GM12878 (cell line): ENCODE data around the gene NDRG2. TPM values are rescaled to one million over a fixed set of nuclear protein-coding genes. Genes with fewer than 3 reads are reported as not detected.

Source experiments
- CBFB ChIP-seq: IDR thresholded peaks from 2 replicates; pipeline ENCODE4 v1.6.1; 2016; ENCODE audit warnings: antibody characterized with exemption, low read depth
- CBX3 ChIP-seq: fragments of 200-600 bp; sonication (generic); IDR thresholded peaks from 2 replicates; pipeline ENCODE4 v1.6.1; 2016; ENCODE audit warnings: low read depth, borderline replicate concordance
- CBX5 ChIP-seq: sonication (generic); IDR thresholded peaks from 2 replicates; pipeline ENCODE4 v1.6.1; 2016; ENCODE audit warnings: low read depth, moderate library complexity, mild to moderate bottlenecking, inconsistent platforms
- CREM ChIP-seq: IDR thresholded peaks from 2 replicates; pipeline ENCODE4 v1.6.1; 2014; ENCODE audit warnings: antibody characterized with exemption, low read depth
- IKZF1 ChIP-seq: fragments of 450-650 bp; conservative IDR thresholded peaks from 2 replicates; pipeline ENCODE4 v1.6.1; 2017; ENCODE audit warnings: antibody characterized with exemption, mild to moderate bottlenecking
- JUND ChIP-seq: IDR thresholded peaks from 2 replicates; pipeline ENCODE4 v1.6.1; 2012; ENCODE audit warnings: low read depth, mild to moderate bottlenecking, low read length, improper control_type of control experiment, moderate library complexity
- MTA2 ChIP-seq: fragments of 450-650 bp; IDR thresholded peaks from 2 replicates; pipeline ENCODE4 v1.6.1; 2016; ENCODE audit warnings: low read depth, mild to moderate bottlenecking, moderate library complexity
- NR2C2 ChIP-seq: IDR thresholded peaks from 2 replicates; pipeline ENCODE4 v1.6.1; 2011; ENCODE audit warnings: borderline replicate concordance, low read depth; ENCODE audit not compliant: control insufficient read depth, insufficient read length
- POLR2AphosphoS5 ChIP-seq: IDR thresholded peaks from 2 replicates; pipeline ENCODE4 v1.6.1; 2011; ENCODE audit warnings: mild to moderate bottlenecking, low read length, inconsistent platforms
- RUNX3 ChIP-seq: IDR thresholded peaks from 2 replicates; pipeline ENCODE4 v1.6.1; 2012; ENCODE audit warnings: low read length, inconsistent platforms
- SIN3A ChIP-seq: IDR thresholded peaks from 2 replicates; pipeline ENCODE4 v1.6.1; 2012; ENCODE audit warnings: low read depth, low read length, improper control_type of control experiment
- SMAD5 ChIP-seq: IDR thresholded peaks from 2 replicates; pipeline ENCODE4 v1.6.1; 2016; ENCODE audit warnings: antibody characterized with exemption, low read depth
- TAF1 ChIP-seq: IDR thresholded peaks from 2 replicates; pipeline ENCODE4 v1.6.1; 2011; ENCODE audit warnings: mild to moderate bottlenecking, low read depth, low read length, borderline replicate concordance
- TCF7 ChIP-seq: IDR thresholded peaks from 2 replicates; pipeline ENCODE4 v1.6.1; 2014; ENCODE audit warnings: antibody characterized with exemption, borderline replicate concordance
- YY1 ChIP-seq: IDR thresholded peaks from 2 replicates; pipeline ENCODE4 v1.6.1; 2011; ENCODE audit warnings: low read depth, mild to moderate bottlenecking, low read length
- ZNF384 ChIP-seq: IDR thresholded peaks from 2 replicates; pipeline ENCODE4 v1.6.1; 2012; ENCODE audit warnings: low read depth, mild to moderate bottlenecking, low read length, improper control_type of control experiment, borderline replicate concordance
- polyA plus RNA-seq, 11 experiments: library from polyadenylated mRNA; depleted of rRNA in 4 of 11; unstranded in 6 of 11; stranded (reverse) in 5 of 11; fragments of >200 nt; fragmentation: Nextera tagmentation in 4 of 11; fragmentation: Illumina TruSeq in 1 of 11; extraction: Ambion mirVana in 4 of 11; extraction: Trizol in 1 of 11; gene quantifications; 1 replicate in 1 of 11; 2 replicates in 10 of 11; pipeline versions ENCODE4 v1.2.1 to v1.2.3, GENCODE V29; 2011 to 2016; ENCODE audit warnings: inconsistent platforms in 2 of 11, missing spikeins in 2 of 11, low read depth in 1 of 11
- total RNA-seq, 4 experiments: library from RNA; depleted of rRNA in 3 of 4; stranded (reverse); fragments of >200 nt in 3 of 4; fragmentation: Illumina TruSeq in 1 of 4; extraction: Trizol in 1 of 4; gene quantifications; 2 replicates each; pipeline versions ENCODE4 v1.2.1 to v1.2.3, GENCODE V29; 2013 to 2021
- TF ChIP-seq, protein P1 (sequence below): fragments of 450-650 bp; IDR thresholded peaks from 2 replicates; pipeline ENCODE4 v1.6.1; 2018; ENCODE audit warnings: mild to moderate bottlenecking, low read depth, moderate library complexity; ENCODE audit not compliant: partially characterized antibody
- TF ChIP-seq, protein P2 (sequence below): fragments of 450-650 bp; IDR thresholded peaks from 2 replicates; pipeline ENCODE4 v1.6.1; 2016; ENCODE audit warnings: mild to moderate bottlenecking

The NDRG2 gene
- total and polyA plus RNA-seq, 10 of the 15 experiments (the other 5 are each of a cell fraction or from before 2014, with no cell fraction given), result 0.15 to 0.49 TPM; not detected in 8

DNA sequence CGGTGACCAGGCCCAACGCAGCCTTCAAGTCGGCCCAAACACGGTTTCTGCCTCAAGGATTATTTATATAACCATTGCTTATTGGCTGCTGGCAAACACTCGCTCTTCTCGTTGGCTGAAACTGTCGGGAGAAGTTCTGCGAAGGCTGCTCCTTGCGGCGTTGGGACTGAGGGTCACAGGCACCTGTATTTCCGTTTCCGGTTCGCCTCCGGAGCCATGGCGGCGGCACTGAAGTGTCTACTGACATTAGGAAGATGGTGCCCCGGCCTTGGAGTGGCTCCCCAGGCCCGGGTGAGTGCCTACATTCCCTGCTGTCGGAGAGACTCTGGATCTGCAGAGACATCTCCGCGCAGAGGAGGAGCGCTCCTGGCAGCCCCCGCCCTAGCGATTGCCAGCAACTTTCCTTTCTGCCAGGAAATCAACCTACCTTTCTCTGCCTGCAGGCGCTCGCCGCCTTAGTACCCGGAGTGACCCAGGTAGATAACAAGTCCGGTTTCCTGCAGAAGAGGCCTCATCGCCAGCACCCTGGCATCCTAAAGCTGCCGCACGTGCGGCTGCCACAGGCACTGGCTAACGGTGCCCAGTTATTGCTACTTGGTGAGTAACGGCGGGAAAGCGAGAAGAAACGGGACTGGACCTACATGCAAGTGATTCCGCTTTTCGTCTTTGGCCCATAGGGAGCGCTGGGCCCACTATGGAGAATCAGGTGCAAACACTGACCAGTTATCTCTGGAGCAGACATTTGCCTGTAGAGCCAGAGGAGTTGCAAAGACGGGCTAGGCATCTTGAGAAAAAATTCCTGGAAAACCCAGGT, 34.9 kb downstream of the NDRG2 start, which contains the start of gene METTL17 (continued):
- no peak for TF ChIP-seq JUND
- TF ChIP-seq CREM, result peak; percentile 74
- peak; percentile 97 for TF ChIP-seq YY1
- TF ChIP-seq, protein P1, sequence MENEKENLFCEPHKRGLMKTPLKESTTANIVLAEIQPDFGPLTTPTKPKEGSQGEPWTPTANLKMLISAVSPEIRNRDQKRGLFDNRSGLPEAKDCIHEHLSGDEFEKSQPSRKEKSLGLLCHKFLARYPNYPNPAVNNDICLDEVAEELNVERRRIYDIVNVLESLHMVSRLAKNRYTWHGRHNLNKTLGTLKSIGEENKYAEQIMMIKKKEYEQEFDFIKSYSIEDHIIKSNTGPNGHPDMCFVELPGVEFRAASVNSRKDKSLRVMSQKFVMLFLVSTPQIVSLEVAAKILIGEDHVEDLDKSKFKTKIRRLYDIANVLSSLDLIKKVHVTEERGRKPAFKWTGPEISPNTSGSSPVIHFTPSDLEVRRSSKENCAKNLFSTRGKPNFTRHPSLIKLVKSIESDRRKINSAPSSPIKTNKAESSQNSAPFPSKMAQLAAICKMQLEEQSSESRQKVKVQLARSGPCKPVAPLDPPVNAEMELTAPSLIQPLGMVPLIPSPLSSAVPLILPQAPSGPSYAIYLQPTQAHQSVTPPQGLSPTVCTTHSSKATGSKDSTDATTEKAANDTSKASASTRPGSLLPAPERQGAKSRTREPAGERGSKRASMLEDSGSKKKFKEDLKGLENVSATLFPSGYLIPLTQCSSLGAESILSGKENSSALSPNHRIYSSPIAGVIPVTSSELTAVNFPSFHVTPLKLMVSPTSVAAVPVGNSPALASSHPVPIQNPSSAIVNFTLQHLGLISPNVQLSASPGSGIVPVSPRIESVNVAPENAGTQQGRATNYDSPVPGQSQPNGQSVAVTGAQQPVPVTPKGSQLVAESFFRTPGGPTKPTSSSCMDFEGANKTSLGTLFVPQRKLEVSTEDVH, result peak; percentile 77
- TF ChIP-seq NR2C2, result peak; percentile 63
- TF ChIP-seq TAF1, result peak; percentile 88
- TF ChIP-seq SMAD5, result 0 out of 2 replicates have a peak, but pooled peaks have one; percentile 70
- 0 out of 2 replicates have a peak, but pooled peaks have one; percentile 45 for TF ChIP-seq CBX5
- TF ChIP-seq RUNX3, result peak; percentile 70
- TF ChIP-seq TCF7, result no peak
- no peak for TF ChIP-seq ZNF384
- TF ChIP-seq MTA2, result peak; percentile 85
- peak; percentile 71; the same call in 1 of the 2 replicates for TF ChIP-seq SIN3A
- TF ChIP-seq CBFB, result peak; percentile 63; the same call in 1 of the 2 replicates
- TF ChIP-seq CBX3, result no peak
- TF ChIP-seq IKZF1, result peak; percentile 90
- TF ChIP-seq, protein P2, sequence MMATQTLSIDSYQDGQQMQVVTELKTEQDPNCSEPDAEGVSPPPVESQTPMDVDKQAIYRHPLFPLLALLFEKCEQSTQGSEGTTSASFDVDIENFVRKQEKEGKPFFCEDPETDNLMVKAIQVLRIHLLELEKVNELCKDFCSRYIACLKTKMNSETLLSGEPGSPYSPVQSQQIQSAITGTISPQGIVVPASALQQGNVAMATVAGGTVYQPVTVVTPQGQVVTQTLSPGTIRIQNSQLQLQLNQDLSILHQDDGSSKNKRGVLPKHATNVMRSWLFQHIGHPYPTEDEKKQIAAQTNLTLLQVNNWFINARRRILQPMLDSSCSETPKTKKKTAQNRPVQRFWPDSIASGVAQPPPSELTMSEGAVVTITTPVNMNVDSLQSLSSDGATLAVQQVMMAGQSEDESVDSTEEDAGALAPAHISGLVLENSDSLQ, result peak; percentile 70
- peak; percentile 91 for TF ChIP-seq POLR2AphosphoS5
